Upper lobe of left lung (tissue), 4 donors: ENCODE results near the gene FCGBP.

ENCODE experiments used
- POLR2AphosphoS5 ChIP-seq, 2 donors: sonication (generic); formaldehyde crosslinking; IDR thresholded peaks; one replicate each; pipeline ENCODE4 v1.5.1; 2017; ENCODE audit warnings: antibody characterized with exemption in 2 of 2
- TF ChIP-seq, protein P1 (sequence below), 6 experiments: fragments of 450-650 bp in 4 of 6; fragments of 200-600 bp in 2 of 6; sonication (generic) in 2 of 6; IDR thresholded peaks; one replicate each; pipeline ENCODE4 v1.5.1; 2016 to 2019; ENCODE audit warnings: antibody characterized with exemption in 6 of 6

DNA sequence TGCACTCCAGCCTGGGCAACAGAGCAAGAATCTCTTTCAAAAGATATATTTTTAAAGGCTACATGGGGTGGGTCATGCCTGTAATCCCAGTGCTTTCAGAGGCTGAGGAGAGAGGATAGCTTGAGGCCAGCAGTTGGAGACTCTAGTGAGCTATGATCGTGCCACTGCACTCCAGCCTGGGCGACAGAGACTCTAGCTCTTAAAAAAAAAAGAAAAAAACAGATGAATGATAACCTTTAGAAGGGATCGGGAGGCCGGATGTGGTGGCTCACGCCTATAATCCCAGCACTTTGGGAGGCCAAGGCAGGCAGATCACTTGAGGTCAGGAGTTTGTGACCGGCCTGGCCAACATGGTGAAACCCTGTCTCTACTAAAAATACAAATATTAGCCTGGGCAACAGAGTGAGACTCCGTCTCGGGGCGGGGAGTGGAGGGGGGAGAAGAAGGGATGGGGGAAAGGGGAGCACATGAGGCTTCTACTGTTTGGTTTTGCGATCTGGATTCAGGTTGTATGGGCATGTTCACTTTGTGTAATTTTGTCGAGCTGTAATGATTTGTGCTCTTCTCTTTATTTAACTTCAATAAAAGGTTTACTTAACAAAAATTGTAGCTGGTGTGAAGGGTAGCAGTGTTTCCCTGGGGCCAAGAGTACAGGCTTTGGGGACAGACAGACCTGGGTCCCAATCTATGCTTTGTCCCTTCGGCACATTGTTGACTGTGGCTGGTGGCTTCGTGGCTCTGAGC lies 35.4 kb upstream of the FCGBP start:
- TF ChIP-seq POLR2AphosphoS5 (IDR thresholded peaks at IDR 0.05): no peak
- TF ChIP-seq, protein P1, sequence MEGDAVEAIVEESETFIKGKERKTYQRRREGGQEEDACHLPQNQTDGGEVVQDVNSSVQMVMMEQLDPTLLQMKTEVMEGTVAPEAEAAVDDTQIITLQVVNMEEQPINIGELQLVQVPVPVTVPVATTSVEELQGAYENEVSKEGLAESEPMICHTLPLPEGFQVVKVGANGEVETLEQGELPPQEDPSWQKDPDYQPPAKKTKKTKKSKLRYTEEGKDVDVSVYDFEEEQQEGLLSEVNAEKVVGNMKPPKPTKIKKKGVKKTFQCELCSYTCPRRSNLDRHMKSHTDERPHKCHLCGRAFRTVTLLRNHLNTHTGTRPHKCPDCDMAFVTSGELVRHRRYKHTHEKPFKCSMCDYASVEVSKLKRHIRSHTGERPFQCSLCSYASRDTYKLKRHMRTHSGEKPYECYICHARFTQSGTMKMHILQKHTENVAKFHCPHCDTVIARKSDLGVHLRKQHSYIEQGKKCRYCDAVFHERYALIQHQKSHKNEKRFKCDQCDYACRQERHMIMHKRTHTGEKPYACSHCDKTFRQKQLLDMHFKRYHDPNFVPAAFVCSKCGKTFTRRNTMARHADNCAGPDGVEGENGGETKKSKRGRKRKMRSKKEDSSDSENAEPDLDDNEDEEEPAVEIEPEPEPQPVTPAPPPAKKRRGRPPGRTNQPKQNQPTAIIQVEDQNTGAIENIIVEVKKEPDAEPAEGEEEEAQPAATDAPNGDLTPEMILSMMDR (IDR thresholded peaks at IDR 0.05): no peak
